CD4-positive, alpha-beta T cell treated with Interleukin-12 subunit alpha and Interleukin-12 subunit beta, for 1 hour (primary cell): ENCODE measurements around the gene TJP1.
"Not testable (repeated sequence)": the region's sequence is repeated elsewhere in the genome, so short reads cannot be mapped to it uniquely, and the experiment has no call there.

ENCODE experiments used
- DNase-seq: peaks from one replicate; pipeline ENCODE4 v3.0.0-alpha.2; 2020

TJP1 gene

DNA sequence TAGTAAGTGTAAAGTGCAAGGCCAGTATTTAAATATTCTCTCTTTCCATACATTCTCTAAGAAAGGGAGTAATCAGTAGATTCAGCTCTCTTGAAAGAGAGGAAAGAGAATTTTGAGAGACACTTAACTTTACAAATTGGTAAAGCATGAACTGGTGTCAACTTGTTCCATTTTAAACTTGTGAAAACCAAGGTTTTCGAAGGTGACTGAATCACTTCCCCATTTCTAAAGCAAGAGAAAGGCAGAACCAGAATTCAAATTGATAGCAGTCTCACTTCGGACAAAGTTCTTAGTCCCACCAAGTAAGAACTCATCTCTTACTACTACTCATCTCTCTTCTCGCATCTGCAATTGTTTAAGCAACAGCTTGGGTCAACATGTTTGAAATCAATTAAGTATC, 22.4 kb downstream of the TJP1 start:
- no peak for DNase-seq

- DNase-seq = no peak
These were observed 26.7 kb downstream of the TJP1 start for GRCh38 chr15:29795610-29796009.

DNA sequence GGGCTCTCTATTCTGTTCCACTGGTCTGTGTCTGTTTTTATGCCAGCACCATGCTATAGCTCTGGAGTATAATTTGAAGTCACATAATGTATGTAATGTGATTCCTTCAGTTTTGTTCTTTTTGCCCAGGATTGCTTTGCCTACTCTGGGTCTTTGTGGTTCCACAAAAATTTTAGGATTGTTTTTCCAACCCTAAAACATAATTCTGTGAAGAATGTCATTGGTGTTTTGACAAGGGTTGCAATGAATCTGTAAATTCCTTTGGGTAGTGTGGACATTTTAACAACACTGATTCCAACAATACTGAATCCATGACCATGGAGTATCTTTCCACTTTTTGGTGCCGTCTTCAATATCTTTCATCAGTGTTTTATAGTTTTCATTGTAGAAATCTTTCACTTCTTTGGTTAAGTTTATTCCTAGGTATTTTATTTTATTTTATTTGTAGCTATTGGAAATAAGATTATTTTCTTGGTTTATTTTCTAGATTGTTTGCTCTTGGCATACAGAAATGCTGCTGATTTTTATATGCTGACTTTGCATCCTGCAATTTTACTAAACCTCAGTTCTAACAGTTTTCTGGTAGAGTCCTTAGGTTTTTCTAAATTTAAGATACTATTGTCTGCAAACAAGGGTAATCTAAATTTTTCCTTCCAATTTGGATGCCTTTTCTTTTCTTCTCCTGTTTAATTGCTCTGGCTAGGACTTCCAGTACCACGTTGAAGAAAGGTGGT, 29.7 kb downstream of the TJP1 start:
- DNase-seq = no peak

- no peak for DNase-seq
These were observed 31.7 kb downstream of the TJP1 start for GRCh38 chr15:29790607-29791006.

- DNase-seq = no peak
These were observed 32.4 kb downstream of the TJP1 start for GRCh38 chr15:29789871-29790270.

DNA sequence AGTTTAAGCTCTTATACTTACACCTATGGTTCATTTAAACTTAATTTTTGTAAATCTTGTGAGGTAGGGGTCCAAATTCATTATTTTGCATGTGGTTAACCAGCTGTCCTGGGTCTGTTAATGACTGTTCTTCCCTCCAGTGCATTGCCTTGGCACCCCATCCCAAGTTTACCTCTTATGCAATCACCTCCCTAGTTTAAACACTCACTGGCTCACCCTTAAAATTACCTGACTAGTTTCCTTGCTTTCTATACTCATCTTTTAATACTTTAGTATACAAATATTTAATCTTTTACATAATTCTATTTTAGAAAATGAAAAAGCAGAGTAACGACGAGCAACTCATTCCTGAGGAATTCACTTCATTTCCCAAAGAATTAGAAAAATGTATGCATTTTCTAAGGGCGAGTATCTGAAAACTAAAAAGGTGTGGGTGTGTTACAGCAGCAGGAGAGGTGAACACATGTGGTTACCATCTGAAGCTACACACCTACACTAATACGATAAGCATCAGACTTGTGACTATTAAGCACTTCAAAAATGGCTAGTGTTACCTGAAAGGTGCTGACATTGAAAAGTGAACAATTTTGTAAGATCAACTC, 33.7 kb downstream of the TJP1 start:
- no peak for DNase-seq

- DNase-seq = no peak
These were observed 34.5 kb downstream of the TJP1 start for GRCh38 chr15:29787767-29788166.

GRCh38 chr15:29785642-29786041, 36.6 kb downstream of the TJP1 start:
- no peak for DNase-seq

- no peak for DNase-seq
These were observed 37.1 kb downstream of the TJP1 start for GRCh38 chr15:29785136-29785535.

DNA sequence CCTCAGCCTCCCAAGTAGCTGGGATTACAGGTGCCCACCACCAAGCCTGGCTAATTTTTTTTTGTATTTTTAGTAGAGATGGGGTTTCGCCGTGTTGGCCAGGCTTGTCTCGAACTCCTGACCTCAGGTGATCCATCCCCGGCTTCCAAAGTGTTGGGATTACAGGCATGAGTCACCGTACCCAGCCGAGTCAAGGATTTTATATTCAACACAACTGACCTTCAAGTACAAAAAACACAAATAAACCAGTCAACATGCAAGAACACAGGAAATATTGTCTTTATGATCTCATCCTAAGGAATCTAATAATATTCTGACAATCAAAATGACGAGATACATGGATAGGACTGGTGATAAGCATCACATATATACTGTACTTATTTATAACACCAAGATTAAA, 37.9 kb downstream of the TJP1 start:
- no peak for DNase-seq

GRCh38 chr15:29782816-29783215, 39.5 kb downstream of the TJP1 start:
- DNase-seq = not testable (repeated sequence)

DNA sequence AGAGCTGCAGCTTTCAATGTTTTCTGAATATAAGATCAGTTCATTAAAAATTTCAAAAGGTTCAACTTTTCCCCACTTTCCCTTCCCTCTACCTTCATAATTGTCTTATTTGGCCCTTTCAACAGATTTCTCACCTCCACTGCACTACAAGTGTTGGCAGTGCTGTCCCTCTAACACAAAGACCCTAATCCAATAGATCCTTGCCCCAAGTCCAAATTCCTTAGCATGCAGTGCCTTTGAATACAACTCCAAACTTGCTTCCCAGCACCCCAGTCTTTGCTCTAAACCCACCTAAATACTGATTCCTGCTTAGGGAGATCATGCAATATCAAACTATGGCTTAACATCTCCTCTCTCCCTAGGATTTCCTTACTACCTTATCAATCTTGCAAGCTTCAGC, 43.9 kb downstream of the TJP1 start:
- DNase-seq = no peak

DNA sequence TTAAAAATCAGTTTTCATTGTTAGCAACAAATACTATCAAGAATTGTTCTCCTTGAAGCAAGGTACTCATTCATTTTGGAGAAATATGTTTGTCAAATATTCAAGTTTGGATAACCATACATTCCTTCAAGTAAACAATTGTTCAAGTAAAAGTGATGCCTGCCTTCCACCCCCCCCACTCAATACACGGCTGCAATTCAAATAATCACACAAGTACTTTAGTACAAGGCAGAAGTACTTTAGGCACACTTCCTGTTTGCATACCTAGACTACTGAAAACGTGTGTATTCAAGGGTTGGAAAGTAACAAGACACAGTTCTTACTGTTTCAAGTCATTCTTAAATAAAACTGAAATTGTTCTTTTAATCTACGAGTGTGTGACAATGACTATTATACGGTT, 45.4 kb downstream of the TJP1 start:
- DNase-seq = no peak

DNA sequence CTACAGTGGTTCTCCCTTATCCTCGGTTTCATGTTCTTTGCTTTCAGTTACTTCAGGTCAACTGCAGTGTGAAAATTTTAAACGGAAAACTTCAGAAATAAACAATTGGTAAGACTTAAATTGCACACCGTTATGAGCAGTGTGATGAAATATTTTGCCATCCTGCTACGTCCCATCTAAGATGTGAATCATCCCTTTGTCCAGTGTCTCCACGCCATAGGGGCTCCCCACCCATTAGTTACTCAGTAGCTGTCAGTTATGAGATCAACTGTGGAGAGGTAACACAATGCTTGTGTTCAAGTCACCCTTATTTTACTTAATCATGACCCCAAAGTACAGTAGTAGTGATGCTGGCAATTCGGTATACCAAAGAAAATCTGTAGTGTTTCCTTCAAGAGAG, 47.4 kb downstream of the TJP1 start:
- no peak for DNase-seq

DNA sequence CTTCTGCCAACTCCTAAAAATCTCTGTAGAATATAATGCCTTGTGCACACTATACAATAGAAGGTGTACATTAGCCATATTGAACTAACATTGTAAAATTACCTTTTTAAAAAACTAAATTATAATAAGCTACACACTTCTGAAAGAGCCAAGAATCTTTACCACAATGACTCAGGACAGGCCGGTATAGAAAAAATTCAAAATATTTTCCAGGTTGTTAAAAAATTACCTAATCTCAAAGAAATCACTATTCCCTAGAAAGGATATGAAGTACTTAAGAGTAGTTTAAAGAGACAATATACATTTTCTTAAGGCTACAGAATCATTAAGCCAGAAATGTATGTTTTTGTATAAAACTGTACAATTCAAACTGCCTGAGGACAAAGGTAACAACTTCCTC, 48.5 kb downstream of the TJP1 start:
- no peak for DNase-seq

- DNase-seq = no peak
These were observed 49.3 kb downstream of the TJP1 start for GRCh38 chr15:29773000-29773399.

DNA sequence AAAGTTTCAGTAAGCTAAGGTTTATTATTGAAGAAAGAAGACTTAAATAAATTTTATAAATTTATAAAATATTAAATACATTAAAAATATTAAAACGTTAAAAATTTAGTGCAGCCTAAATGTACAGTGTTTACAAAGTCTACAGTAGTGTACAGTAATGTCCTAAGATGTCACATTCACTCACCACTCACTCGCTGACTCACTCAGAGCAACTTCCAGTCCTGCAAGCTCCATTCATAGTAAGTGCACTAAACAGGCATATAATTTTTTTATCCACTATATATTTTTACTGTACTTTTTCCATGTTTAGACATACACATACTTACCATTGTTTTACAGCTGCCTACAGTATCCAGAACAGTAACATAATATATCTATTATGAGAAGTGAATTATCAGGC, 51.5 kb downstream of the TJP1 start:
- no peak for DNase-seq

GRCh38 chr15:29765898-29766527, 56.3 kb downstream of the TJP1 start:
- no peak for DNase-seq

GRCh38 chr15:29765234-29765841, 56.9 kb downstream of the TJP1 start:
- no peak for DNase-seq

- no peak for DNase-seq
These were observed 62.7 kb downstream of the TJP1 start for GRCh38 chr15:29759596-29759995.

GRCh38 chr15:29756358-29757267, 65.7 kb downstream of the TJP1 start:
- no peak for DNase-seq

GRCh38 chr15:29754009-29754408, 68.3 kb downstream of the TJP1 start:
- not testable (repeated sequence) for DNase-seq

GRCh38 chr15:29753506-29753905, 68.8 kb downstream of the TJP1 start:
- DNase-seq = no peak
